OCI-LY7 (cell line): ENCODE measurements around the gene RAPGEF5.

Source experiments
- CTCF ChIP-seq: fragments of 200-600 bp; sonication (generic); conservative IDR thresholded peaks from 2 replicates; pipeline ENCODE4 v1.5.1; 2014; ENCODE audit warnings: mild to moderate bottlenecking, antibody characterized with exemption, low read length, moderate library complexity, mixed read lengths
- EZH2phosphoT487 ChIP-seq: fragments of 200-600 bp; sonication (generic); IDR thresholded peaks from 2 replicates; pipeline ENCODE4 v1.6.1; 2018; ENCODE audit warnings: low read depth, borderline replicate concordance, mild to moderate bottlenecking, mixed run types, antibody characterized with exemption, low read length, moderate library complexity, mixed read lengths

GRCh38 chr7:22125436-22125835, 231.5 kb downstream of the RAPGEF5 start:
- TF ChIP-seq CTCF (no peak), EZH2phosphoT487 (no peak)
